Neural progenitor cell (in vitro differentiated cells): ENCODE measurements around the gene EHMT2. TPM values are rescaled to one million over a fixed set of nuclear protein-coding genes. Genes with fewer than 3 reads are reported as not detected.
A peak's percentile ranks its signal among the peaks of the same experiment; 100 is the strongest.

Source experiments
- DNase-seq: peaks from one replicate; pipeline ENCODE4 v3.0.0-alpha.2; 2016; ENCODE audit warnings: low spot score
- H2AFZ ChIP-seq: fragments of 200-600 bp; sonication (generic); replicated peaks from 2 replicates; pipeline ENCODE4 v1.6.1; 2016; ENCODE audit warnings: antibody characterized with exemption
- H3F3A ChIP-seq: fragments of 200-600 bp; sonication (generic); 2 replicates; pipeline ENCODE4 v1.6.1; 2016; ENCODE audit warnings: antibody characterized with exemption, low read depth
- H3K27ac ChIP-seq: fragments of 200-600 bp; sonication (generic); 2 replicates; pipeline ENCODE4 v1.5.1; 2016; ENCODE audit warnings: mild to moderate bottlenecking
- H3K27me3 ChIP-seq: fragments of 200-600 bp; sonication (generic); 2 replicates; pipeline ENCODE4 v1.6.1; 2016; ENCODE audit warnings: mild to moderate bottlenecking, moderate library complexity
- H3K36me3 ChIP-seq: fragments of 200-600 bp; sonication (generic); 2 replicates; pipeline ENCODE4 v1.5.1; 2016
- H3K4me1 ChIP-seq: fragments of 200-600 bp; sonication (generic); 2 replicates; pipeline ENCODE4 v1.6.1; 2016; ENCODE audit warnings: mixed run types
- H3K4me2 ChIP-seq: fragments of 200-600 bp; sonication (generic); 2 replicates; pipeline ENCODE4 v1.6.1; 2016
- H3K4me3 ChIP-seq: fragments of 200-600 bp; sonication (generic); 2 replicates; pipeline ENCODE4 v1.5.1; 2016
- H3K79me2 ChIP-seq: fragments of 200-600 bp; sonication (generic); 2 replicates; pipeline ENCODE4 v1.6.1; 2016; ENCODE audit warnings: low read depth
- H3K9ac ChIP-seq: fragments of 200-600 bp; sonication (generic); 2 replicates; pipeline ENCODE4 v1.6.1; 2016
- H3K9me3 ChIP-seq: fragments of 200-600 bp; sonication (generic); 2 replicates; pipeline ENCODE4 v1.5.1; 2016; ENCODE audit warnings: low read depth
- H4K20me1 ChIP-seq: fragments of 200-600 bp; sonication (generic); 2 replicates; pipeline ENCODE4 v1.6.1; 2016; ENCODE audit warnings: low read depth
- H3K27ac Mint-ChIP-seq: 3 replicates; pipeline ENCODE4 v1.8.0; 2021; ENCODE audit warnings: mixed read lengths
- H3K27me3 Mint-ChIP-seq: 2 replicates; pipeline ENCODE4 v1.8.0; 2022; ENCODE audit warnings: low read depth, mild to moderate bottlenecking, inconsistent platforms, moderate library complexity, mixed read lengths; ENCODE audit not compliant: insufficient read depth
- H3K36me3 Mint-ChIP-seq: 3 replicates; pipeline ENCODE4 v1.8.0; 2021; ENCODE audit warnings: mixed read lengths
- H3K4me1 Mint-ChIP-seq: 3 replicates; pipeline ENCODE4 v1.8.0; 2021; ENCODE audit warnings: mixed read lengths
- H3K4me3 Mint-ChIP-seq: 3 replicates; pipeline ENCODE4 v1.8.0; 2021; ENCODE audit warnings: mild to moderate bottlenecking, moderate library complexity, mixed read lengths
- H3K9me3 Mint-ChIP-seq: 3 replicates; pipeline ENCODE4 v1.8.0; 2020; ENCODE audit warnings: mixed read lengths
- CTCF ChIP-seq: fragments of 200-600 bp; sonication (generic); IDR thresholded peaks from 2 replicates; pipeline ENCODE4 v1.5.1; 2017; ENCODE audit warnings: antibody characterized with exemption, mild to moderate bottlenecking
- EZH2 ChIP-seq: fragments of 200-600 bp; sonication (generic); IDR thresholded peaks from 2 replicates; pipeline ENCODE4 v1.6.1; 2017; ENCODE audit warnings: antibody characterized with exemption, mild to moderate bottlenecking, moderate library complexity
- EZH2phosphoT487 ChIP-seq: fragments of 200-600 bp; sonication (generic); IDR thresholded peaks from 2 replicates; pipeline ENCODE4 v1.6.1; 2017; ENCODE audit warnings: antibody characterized with exemption
- total RNA-seq: library from RNA; depleted of rRNA; stranded (reverse); fragments of >200 nt; gene quantifications from 2 replicates; pipeline ENCODE4 v1.2.3, GENCODE V29; 2015; ENCODE audit warnings: low replicate concordance

The EHMT2 gene
- total RNA-seq, 1 donor from 2014 or later: 93.3 TPM

- no peak for TF ChIP-seq EZH2phosphoT487
- no peak for TF ChIP-seq CTCF
- TF ChIP-seq EZH2: no peak
- Mint-ChIP-seq H3K27ac (no peak within 1 kb of the TSS), H3K27me3 (peaks cover 5% of the 10 kb centered on the region), H3K36me3 (peaks cover 21% of the 10 kb centered on the region), H3K9me3 (no peaks in the 10 kb centered on the region), H3K4me1 (no peaks in the 10 kb centered on the region), H3K4me3 (peak within 1 kb of the TSS; percentile 32)
- no peaks in the 10 kb centered on the region for H3K27me3 ChIP-seq
- no peak within 1 kb of the TSS for H2AFZ ChIP-seq
- no peak within 1 kb of the TSS for H3K27ac ChIP-seq
- H3K4me3 ChIP-seq: no peak within 1 kb of the TSS
- H3K4me1 ChIP-seq: no peaks in the 10 kb centered on the region
- no peak for DNase-seq
- H3K4me2 ChIP-seq: no peak within 1 kb of the TSS
- peaks cover 9% of the 10 kb centered on the region for H3F3A ChIP-seq
- H3K36me3 ChIP-seq: no peaks in the 10 kb centered on the region
- H3K9ac ChIP-seq: no peak within 1 kb of the TSS
- H3K79me2 ChIP-seq: no peaks in the 10 kb centered on the region
- no peaks in the 10 kb centered on the region for H4K20me1 ChIP-seq
- no peaks in the 10 kb centered on the region for H3K9me3 ChIP-seq
Observed at GRCh38 chr6:31878726-31879125, 18.8 kb downstream of the EHMT2 start, which contains the start of gene SLC44A4. TSS of gene SLC44A4 (minus strand) at chr6:31878997. CDS start at chr6:31878980, 17 bp downstream.

- DNase-seq: no peak
- no peak overlapping the region for H3K27ac Mint-ChIP-seq
- no peak overlapping the region for H3K4me3 ChIP-seq
Observed at GRCh38 chr6:31878222-31878621, 19.3 kb downstream of the EHMT2 start.

DNA sequence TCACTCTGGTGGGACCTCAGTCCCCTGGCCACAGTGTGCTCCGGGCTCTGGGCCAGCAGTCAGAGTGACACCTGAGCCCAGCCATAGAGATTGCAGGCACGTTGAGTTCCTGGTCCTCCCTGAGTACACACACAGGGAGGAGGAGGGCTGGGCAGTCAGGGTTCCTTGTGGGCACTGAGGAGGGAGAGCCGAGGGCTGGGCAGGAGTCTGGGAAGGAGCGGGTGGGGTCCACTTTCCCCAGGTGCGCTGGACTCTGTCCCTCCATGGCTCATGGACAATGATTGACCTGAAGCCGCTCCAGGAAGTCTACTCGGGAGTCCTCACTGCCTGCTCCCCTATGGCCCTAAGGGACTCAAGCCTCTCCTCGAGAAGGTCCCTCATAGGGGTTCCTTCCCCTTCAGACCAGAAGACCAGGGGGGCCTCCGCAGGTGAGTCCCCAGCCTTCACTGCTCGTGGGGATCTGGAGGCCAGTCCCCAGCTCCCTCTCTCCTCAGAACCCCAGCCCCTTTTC is 19.8 kb downstream of the EHMT2 start:
- Mint-ChIP-seq H3K27ac (no peak overlapping the region), H3K4me3 (no peak overlapping the region)

More at GRCh38 chr6:31878222-31878621, 19.3 kb downstream of the EHMT2 start:
- Histone ChIP-seq H3K9ac (no peak overlapping the region), H3K27me3 (no peaks in the 10 kb centered on the region), H3F3A (peaks cover 9% of the 10 kb centered on the region), H4K20me1 (no peaks in the 10 kb centered on the region), H3K4me1 (no peaks in the 10 kb centered on the region), H3K27ac (no peak overlapping the region), H3K4me2 (no peak overlapping the region), H2AFZ (no peak overlapping the region), H3K36me3 (no peaks in the 10 kb centered on the region), H3K9me3 (no peaks in the 10 kb centered on the region), H3K79me2 (no peaks in the 10 kb centered on the region)
- Mint-ChIP-seq H3K4me1 (no peaks in the 10 kb centered on the region), H3K36me3 (peaks cover 20% of the 10 kb centered on the region), H3K4me3 (no peak overlapping the region), H3K9me3 (no peaks in the 10 kb centered on the region), H3K27me3 (peaks cover 5% of the 10 kb centered on the region)
- no peak for TF ChIP-seq CTCF
- no peak for TF ChIP-seq EZH2
- TF ChIP-seq EZH2phosphoT487: no peak

More for the DNA sequence above, 19.8 kb downstream of the EHMT2 start:
- no peaks in the 10 kb centered on the region for H3K9me3 Mint-ChIP-seq
- Histone ChIP-seq H3K9me3 (no peaks in the 10 kb centered on the region), H4K20me1 (no peaks in the 10 kb centered on the region), H3K9ac (no peak overlapping the region), H3K27ac (no peak overlapping the region), H3K4me2 (no peak overlapping the region), H3K4me1 (no peaks in the 10 kb centered on the region), H3K27me3 (no peaks in the 10 kb centered on the region), H3K4me3 (no peak overlapping the region), H3F3A (peaks cover 9% of the 10 kb centered on the region), H2AFZ (no peak overlapping the region), H3K79me2 (no peaks in the 10 kb centered on the region), H3K36me3 (no peaks in the 10 kb centered on the region)
- H3K36me3 Mint-ChIP-seq: peaks cover 20% of the 10 kb centered on the region
- peaks cover 4% of the 10 kb centered on the region for H3K27me3 Mint-ChIP-seq
- no peaks in the 10 kb centered on the region for H3K4me1 Mint-ChIP-seq
- TF ChIP-seq EZH2 (no peak), CTCF (no peak), EZH2phosphoT487 (no peak)
- no peak for DNase-seq
